Activated naive CD8-positive, alpha-beta T cell treated with anti-CD3 and anti-CD28 coated beads, Interleukin-2, amount 50 U/mL, for 24 hours (primary cell): ENCODE data around the gene GRIA2.

Experiments used
- ATAC-seq: fragments of 150-1000 bp; cut with Tn5 transposase; one replicate; pipeline ENCODE4 v1.10.0; 2021
- DNase-seq: peaks from one replicate; pipeline ENCODE4 v3.0.0; 2021
- H3K27ac Mint-ChIP-seq: one replicate; pipeline ENCODE4 v1.8.0; 2021; ENCODE audit warnings: mild to moderate bottlenecking, mixed read lengths
- H3K27me3 Mint-ChIP-seq: one replicate; pipeline ENCODE4 v1.8.0; 2021; ENCODE audit warnings: mixed read lengths
- H3K36me3 Mint-ChIP-seq: one replicate; pipeline ENCODE4 v1.8.0; 2021; ENCODE audit warnings: low read depth, mixed read lengths
- H3K4me1 Mint-ChIP-seq: one replicate; pipeline ENCODE4 v1.8.0; 2021; ENCODE audit warnings: mixed read lengths
- H3K4me3 Mint-ChIP-seq: one replicate; pipeline ENCODE4 v1.8.0; 2021; ENCODE audit warnings: mild to moderate bottlenecking, moderate library complexity, mixed read lengths
- H3K9me3 Mint-ChIP-seq: one replicate; pipeline ENCODE4 v1.8.0; 2021; ENCODE audit warnings: mixed read lengths

The GRIA2 gene

DNA sequence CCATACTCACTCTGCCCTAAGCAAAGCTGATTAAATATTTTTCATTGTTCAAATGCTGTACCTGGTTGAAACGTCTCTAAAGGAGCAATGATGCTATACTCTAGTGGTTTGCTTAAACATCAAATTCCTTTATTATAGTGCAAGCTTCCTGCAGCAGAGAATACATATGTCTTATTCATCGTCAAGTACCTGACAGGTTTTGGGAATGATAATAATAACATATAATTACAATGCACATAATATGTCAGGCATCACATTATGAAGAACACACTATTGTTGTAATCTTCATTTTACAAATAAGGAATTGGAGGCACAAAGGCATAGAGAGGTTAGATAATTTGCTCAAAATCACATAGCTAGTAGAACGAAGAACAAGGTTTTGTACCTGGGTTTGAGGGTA is 151.6 kb downstream of the GRIA2 start:
- DNase-seq (no peak), ATAC-seq (no peak)
- Mint-ChIP-seq H3K27me3 (no peaks in the 10 kb centered on the region), H3K27ac (no peak overlapping the region), H3K4me1 (no peaks in the 10 kb centered on the region), H3K4me3 (no peak overlapping the region), H3K9me3 (peaks cover 5% of the 10 kb centered on the region), H3K36me3 (no peaks in the 10 kb centered on the region)

DNA sequence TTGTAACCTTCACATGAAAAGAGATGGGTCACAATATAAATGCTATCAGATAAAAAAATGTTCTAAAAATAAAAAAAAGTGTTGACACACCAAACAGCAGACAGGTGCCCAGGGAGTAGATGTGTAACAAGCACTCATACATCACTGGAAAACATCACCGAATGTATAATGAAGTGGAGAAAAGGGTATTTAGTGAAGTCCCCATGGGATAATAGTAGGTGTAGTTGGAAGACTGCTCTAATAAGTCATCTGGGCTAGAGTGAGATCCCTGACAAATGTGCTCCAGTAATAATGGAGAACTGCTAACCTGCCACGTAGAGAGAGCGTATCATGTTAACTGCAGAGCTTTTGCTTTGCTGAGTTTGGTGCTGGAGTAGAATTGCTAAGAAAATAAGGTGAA is 152.0 kb downstream of the GRIA2 start:
- DNase-seq = no peak
- no peaks in the 10 kb centered on the region for H3K4me1 Mint-ChIP-seq
- H3K36me3 Mint-ChIP-seq = no peaks in the 10 kb centered on the region
- no peaks in the 10 kb centered on the region for H3K27me3 Mint-ChIP-seq
- H3K9me3 Mint-ChIP-seq = peaks cover 5% of the 10 kb centered on the region
- no peak for ATAC-seq
- no peak overlapping the region for H3K27ac Mint-ChIP-seq
- H3K4me3 Mint-ChIP-seq = no peak overlapping the region

DNA sequence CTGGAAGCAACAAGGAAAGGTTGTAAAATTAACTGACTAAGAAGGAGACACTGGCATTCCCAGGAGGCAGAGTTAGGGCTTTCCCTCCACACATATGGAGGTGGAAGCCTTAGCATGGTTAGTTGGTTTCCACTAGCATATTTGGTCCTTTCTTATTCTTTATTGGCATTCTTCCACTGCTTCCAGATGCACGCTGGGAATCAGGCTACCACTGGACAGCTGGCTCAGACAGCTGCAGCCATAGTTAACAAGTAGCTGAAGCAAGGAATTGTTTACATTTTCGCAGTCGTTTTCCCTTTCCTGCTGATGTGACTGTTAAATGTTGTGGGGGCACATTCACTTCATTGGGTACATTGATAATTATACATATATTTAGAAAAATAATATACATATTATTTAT is 169.2 kb downstream of the GRIA2 start:
- no peaks in the 10 kb centered on the region for H3K27me3 Mint-ChIP-seq
- H3K36me3 Mint-ChIP-seq = no peaks in the 10 kb centered on the region
- H3K4me3 Mint-ChIP-seq = no peak overlapping the region
- H3K9me3 Mint-ChIP-seq = peaks cover 4% of the 10 kb centered on the region
- no peaks in the 10 kb centered on the region for H3K4me1 Mint-ChIP-seq
- DNase-seq = no peak
- no peak overlapping the region for H3K27ac Mint-ChIP-seq
- no peak for ATAC-seq

DNA sequence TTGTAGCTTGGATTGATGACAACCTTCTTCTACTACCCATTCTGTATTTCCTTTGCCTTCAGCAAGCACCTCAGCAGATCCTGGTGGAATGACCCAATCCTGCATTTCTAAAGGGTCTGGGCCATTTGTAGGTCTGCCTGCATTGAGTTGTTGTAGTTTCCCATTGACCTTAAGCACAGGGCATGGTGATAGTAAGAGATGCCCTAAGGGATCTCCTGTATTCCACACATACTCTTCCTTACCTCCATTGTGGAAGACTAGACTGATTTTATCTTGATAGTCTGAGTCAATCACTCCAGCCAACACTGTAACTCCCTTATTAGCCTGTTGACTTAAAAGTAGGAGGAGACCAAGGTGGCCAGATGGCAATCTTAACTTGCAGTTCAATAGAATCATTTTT is 184.5 kb downstream of the GRIA2 start:
- Mint-ChIP-seq H3K9me3 (peaks cover 11% of the 10 kb centered on the region), H3K27ac (no peak overlapping the region), H3K36me3 (no peaks in the 10 kb centered on the region), H3K27me3 (no peaks in the 10 kb centered on the region), H3K4me1 (no peaks in the 10 kb centered on the region), H3K4me3 (no peak overlapping the region)
- no peak for DNase-seq
- no peak for ATAC-seq
